Stimulated activated CD8-positive, alpha-beta memory T cell treated with anti-CD3 and anti-CD28 coated beads, Interleukin-7, amount 100 ng/mL, for 48 hours (primary cell): ENCODE data around the gene ECHS1.

Experiments
- DNase-seq, 2 donors: peaks; one replicate each; pipeline ENCODE4 v3.0.0-alpha.2; 2020; ENCODE audit warnings: low read depth in 1 of 2; ENCODE audit errors: extremely low read depth in 1 of 2

The ECHS1 gene

GRCh38 chr10:133344236-133344635 lies 28.9 kb downstream of the ECHS1 start:
- no peak for DNase-seq

- DNase-seq = no peak
Observed at GRCh38 chr10:133343558-133343957, 29.6 kb downstream of the ECHS1 start.

- no peak for DNase-seq
Observed at GRCh38 chr10:133342942-133343341, 30.2 kb downstream of the ECHS1 start.

GRCh38 chr10:133341983-133342382 lies 31.2 kb downstream of the ECHS1 start:
- DNase-seq = no peak

GRCh38 chr10:133339708-133340380 lies 33.3 kb downstream of the ECHS1 start:
- DNase-seq = no peak

- DNase-seq = no peak
Observed at GRCh38 chr10:133338080-133339071, 34.8 kb downstream of the ECHS1 start.

- DNase-seq = no peak
Observed at GRCh38 chr10:133337370-133337725, 35.8 kb downstream of the ECHS1 start.

- no peak for DNase-seq
Observed at GRCh38 chr10:133336577-133337369, 36.4 kb downstream of the ECHS1 start, which contains the start of gene CALY. CALY (minus strand) TSS chr10:133336896; CDS start chr10:133328989, 7,907 bp downstream.

GRCh38 chr10:133336118-133336576 lies 37.0 kb downstream of the ECHS1 start:
- DNase-seq = no peak

- peak in 1 of 2 donors; percentile 61 for DNase-seq
Observed at GRCh38 chr10:133335246-133336117, 37.7 kb downstream of the ECHS1 start.

GRCh38 chr10:133334503-133335245 lies 38.5 kb downstream of the ECHS1 start:
- DNase-seq = no peak

- no peak for DNase-seq
Observed at GRCh38 chr10:133332936-133333699, 40.0 kb downstream of the ECHS1 start.

- DNase-seq = peak; percentile 66 to 76
Observed at GRCh38 chr10:133329491-133330202, 43.5 kb downstream of the ECHS1 start.

- DNase-seq = no peak
Observed at GRCh38 chr10:133328358-133329343, 44.5 kb downstream of the ECHS1 start.

- no peak for DNase-seq
Observed at GRCh38 chr10:133327651-133328357, 45.4 kb downstream of the ECHS1 start.
